Activated CD4-positive, alpha-beta T cell treated with anti-CD3 and anti-CD28 coated beads, Interleukin-2, amount 10 ng/mL, durations not matched to agents 7 days and 5 days (primary cell): ENCODE data around the gene MAPK4. TPM values are rescaled to one million over a fixed set of nuclear protein-coding genes. Genes with fewer than 3 reads are reported as not detected.

Experiments used
- CTCF ChIA-PET: fragments of 350-600 bp; sonication (Branson Sonifier 250); formaldehyde crosslinking; loops from one replicate; lab custom pipeline; 2021; ENCODE audit warnings: antibody characterized with exemption; lab: Charles Lee
- POLR2A ChIA-PET: fragments of 350-600 bp; sonication (Branson Sonifier 250); formaldehyde crosslinking; loops from one replicate; lab custom pipeline; 2021; ENCODE audit warnings: antibody characterized with exemption; lab: Charles Lee
- DNase-seq: peaks from one replicate; pipeline ENCODE4 v3.0.0-alpha.2; 2020
- H3K27ac Mint-ChIP-seq: one replicate; pipeline ENCODE4 v1.8.0; 2021; ENCODE audit warnings: mild to moderate bottlenecking, moderate library complexity, mixed read lengths
- H3K27me3 Mint-ChIP-seq: one replicate; pipeline ENCODE4 v1.8.0; 2021; ENCODE audit warnings: mixed read lengths
- H3K36me3 Mint-ChIP-seq: one replicate; pipeline ENCODE4 v1.8.0; 2021; ENCODE audit warnings: low read depth, mixed read lengths
- H3K4me1 Mint-ChIP-seq: one replicate; pipeline ENCODE4 v1.8.0; 2021; ENCODE audit warnings: mixed read lengths
- H3K4me3 Mint-ChIP-seq: one replicate; pipeline ENCODE4 v1.8.0; 2021; ENCODE audit warnings: mild to moderate bottlenecking, moderate library complexity, mixed read lengths
- H3K9me3 Mint-ChIP-seq: one replicate; pipeline ENCODE4 v1.8.0; 2021; ENCODE audit warnings: mixed read lengths
- total RNA-seq, 2 experiments: library from RNA; stranded (reverse); gene quantifications; one replicate each; pipeline ENCODE4 v1.2.3, GENCODE V29; 2021

MAPK4 gene
- total RNA-seq, 2 experiments from 2014 or later = not detected

GRCh38 chr18:50619861-50620275 is 60.0 kb downstream of the MAPK4 start:
- Mint-ChIP-seq H3K4me3 (no peak overlapping the region), H3K27me3 (peaks cover 18% of the 10 kb centered on the region), H3K36me3 (no peaks in the 10 kb centered on the region), H3K4me1 (no peaks in the 10 kb centered on the region), H3K27ac (no peak overlapping the region), H3K9me3 (no peaks in the 10 kb centered on the region)
- no peak for DNase-seq
- POLR2A ChIA-PET = no interaction called here
- CTCF ChIA-PET = no interaction called here

GRCh38 chr18:50620319-50620718 is 60.4 kb downstream of the MAPK4 start:
- no peaks in the 10 kb centered on the region for H3K36me3 Mint-ChIP-seq
- peaks cover 17% of the 10 kb centered on the region for H3K27me3 Mint-ChIP-seq
- H3K9me3 Mint-ChIP-seq = no peaks in the 10 kb centered on the region
- no peak overlapping the region for H3K4me3 Mint-ChIP-seq
- DNase-seq = no peak
- POLR2A ChIA-PET = no interaction called here
- no peaks in the 10 kb centered on the region for H3K4me1 Mint-ChIP-seq
- H3K27ac Mint-ChIP-seq = no peak overlapping the region
- CTCF ChIA-PET = interaction anchor here (1.5 kb wide), 1 partner anchor 10 kb away, joined by 3 read pairs; no protein-coding TSS in a partner anchor

DNA sequence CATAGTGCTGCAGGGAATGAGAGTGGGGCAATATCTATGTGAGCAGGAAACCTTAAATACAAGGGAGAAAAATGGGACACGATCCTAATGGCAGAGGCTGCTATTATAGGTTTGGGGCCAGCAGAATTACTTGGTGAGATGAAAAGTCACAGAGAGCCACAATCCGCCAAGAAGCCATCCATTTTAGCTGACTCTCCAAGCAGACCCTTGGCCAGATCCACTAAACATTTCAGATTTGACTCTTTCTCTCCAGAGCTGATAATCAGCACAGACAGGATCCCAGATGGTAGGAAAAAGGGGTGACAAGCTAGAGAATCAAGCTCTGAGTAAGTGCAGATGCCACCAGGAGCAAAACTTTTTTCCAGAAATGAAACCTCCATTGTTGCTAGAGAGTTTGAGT is 61.5 kb downstream of the MAPK4 start:
- Mint-ChIP-seq H3K4me3 (no peak overlapping the region), H3K36me3 (no peaks in the 10 kb centered on the region), H3K4me1 (no peaks in the 10 kb centered on the region), H3K27ac (no peak overlapping the region), H3K9me3 (no peaks in the 10 kb centered on the region), H3K27me3 (peaks cover 16% of the 10 kb centered on the region)
- ChIA-PET CTCF (interaction anchor here (0.8 to 1.5 kb wide), 2 partner anchors 9 to 10 kb away, joined by 3 read pairs; no protein-coding TSS in a partner anchor), POLR2A (no interaction called here)
- DNase-seq = no peak

DNA sequence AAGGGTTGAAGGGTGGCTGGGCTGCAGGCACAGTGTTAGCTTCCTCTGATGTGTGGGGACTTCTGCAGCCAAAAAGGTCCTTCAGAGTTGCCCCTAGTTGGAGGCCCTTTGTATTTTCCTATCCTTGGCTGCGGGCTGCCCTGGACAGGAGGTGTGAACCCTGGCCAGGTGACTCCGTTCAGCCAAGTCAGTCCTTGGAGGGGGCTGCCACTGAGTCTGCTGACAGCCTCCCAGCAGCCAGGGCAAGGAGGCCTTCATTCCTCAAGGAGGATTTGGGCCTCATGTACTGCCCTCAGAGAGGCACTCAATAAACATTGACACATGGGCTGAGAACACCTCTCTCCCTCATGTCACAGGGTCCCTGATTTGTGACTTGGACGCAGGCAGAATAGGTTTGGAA is 62.4 kb downstream of the MAPK4 start:
- POLR2A ChIA-PET = no interaction called here
- Mint-ChIP-seq H3K4me1 (no peaks in the 10 kb centered on the region), H3K9me3 (no peaks in the 10 kb centered on the region), H3K27me3 (peaks cover 16% of the 10 kb centered on the region), H3K36me3 (no peaks in the 10 kb centered on the region), H3K27ac (no peak overlapping the region), H3K4me3 (no peak overlapping the region)
- no peak for DNase-seq
- CTCF ChIA-PET = no interaction called here

- POLR2A ChIA-PET = no interaction called here
Measured at GRCh38 chr18:50622865-50623393, 63.0 kb downstream of the MAPK4 start.

DNA sequence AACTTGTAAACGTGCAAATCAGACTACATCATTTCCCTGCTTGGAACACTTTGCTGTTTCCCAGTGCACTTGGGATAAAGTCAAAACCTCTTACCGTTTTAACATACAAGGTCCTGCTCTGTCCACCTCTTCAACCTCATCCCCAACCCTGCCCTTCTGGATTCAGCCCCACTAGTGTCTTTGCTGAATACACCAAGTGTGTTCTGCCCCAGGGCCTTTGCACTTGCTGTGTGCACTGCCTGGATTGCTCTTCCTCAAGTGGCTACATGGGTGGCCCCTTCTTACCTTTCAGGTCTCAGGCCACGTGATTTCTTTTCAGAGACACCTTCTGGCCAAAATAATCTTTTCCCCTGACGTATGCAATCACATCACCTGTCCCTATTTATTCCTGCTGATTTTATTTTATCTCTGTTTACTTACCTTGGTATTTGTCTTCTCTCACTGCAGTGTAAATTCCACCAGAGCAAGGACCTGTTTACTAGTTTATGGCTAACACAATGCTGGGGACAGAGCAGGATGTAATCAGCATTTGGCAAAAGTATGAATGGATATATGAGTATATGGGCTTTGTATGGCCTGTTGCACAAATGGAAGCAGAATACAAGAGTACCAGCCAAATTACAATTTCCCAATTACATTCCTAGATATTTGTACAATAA is 63.9 kb downstream of the MAPK4 start:
- no peak for DNase-seq
- Mint-ChIP-seq H3K4me1 (no peaks in the 10 kb centered on the region), H3K4me3 (no peak overlapping the region), H3K36me3 (no peaks in the 10 kb centered on the region), H3K27ac (no peak overlapping the region), H3K9me3 (no peaks in the 10 kb centered on the region), H3K27me3 (peaks cover 13% of the 10 kb centered on the region)
- ChIA-PET POLR2A (no interaction called here), CTCF (no interaction called here)

More at GRCh38 chr18:50622865-50623393, 63.0 kb downstream of the MAPK4 start:
- Mint-ChIP-seq H3K4me3 (no peak overlapping the region), H3K27ac (no peak overlapping the region), H3K4me1 (no peaks in the 10 kb centered on the region), H3K36me3 (no peaks in the 10 kb centered on the region), H3K9me3 (no peaks in the 10 kb centered on the region), H3K27me3 (peaks cover 15% of the 10 kb centered on the region)
- CTCF ChIA-PET = no interaction called here
- DNase-seq = no peak

DNA sequence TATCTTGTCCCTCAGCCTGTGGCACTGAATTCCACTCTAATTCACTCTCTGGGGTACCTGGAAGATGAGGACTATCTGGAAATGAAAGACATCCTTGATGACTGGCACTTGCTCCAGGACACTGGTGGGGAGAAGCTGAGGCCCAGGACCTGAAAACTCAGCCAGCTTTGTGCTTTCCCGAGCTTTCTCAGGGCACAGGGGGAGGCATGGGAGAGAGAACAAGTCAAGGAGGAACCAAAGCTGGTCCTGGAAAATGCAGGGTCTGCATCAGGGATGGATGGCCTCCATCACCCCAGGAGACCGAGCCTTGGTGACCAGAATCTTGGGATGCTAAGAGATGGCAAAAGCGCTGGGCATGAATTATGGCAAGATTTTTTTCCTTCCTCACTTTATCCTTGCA is 65.1 kb downstream of the MAPK4 start:
- ChIA-PET POLR2A (no interaction called here), CTCF (no interaction called here)
- no peak overlapping the region for H3K27ac Mint-ChIP-seq

GRCh38 chr18:50626317-50626716 is 66.4 kb downstream of the MAPK4 start:
- Mint-ChIP-seq H3K27ac (no peak overlapping the region), H3K36me3 (no peaks in the 10 kb centered on the region), H3K9me3 (no peaks in the 10 kb centered on the region), H3K27me3 (peaks cover 12% of the 10 kb centered on the region), H3K4me3 (no peak overlapping the region), H3K4me1 (no peaks in the 10 kb centered on the region)
- ChIA-PET CTCF (interaction anchor here (0.9 kb wide), 1 partner anchor 113 kb away, joined by 3 read pairs; no protein-coding TSS in a partner anchor), POLR2A (no interaction called here)
- DNase-seq = no peak

More for the DNA sequence above, 65.1 kb downstream of the MAPK4 start:
- Mint-ChIP-seq H3K9me3 (no peaks in the 10 kb centered on the region), H3K4me3 (no peak overlapping the region), H3K27me3 (peaks cover 13% of the 10 kb centered on the region), H3K36me3 (no peaks in the 10 kb centered on the region), H3K4me1 (no peaks in the 10 kb centered on the region)
- no peak for DNase-seq

GRCh38 chr18:50627594-50628532 is 68.0 kb downstream of the MAPK4 start:
- ChIA-PET POLR2A (no interaction called here), CTCF (interaction anchor here (0.8 kb wide), 1 partner anchor 15 kb away, joined by 3 read pairs; no protein-coding TSS in a partner anchor)
- Mint-ChIP-seq H3K27me3 (peaks cover 9% of the 10 kb centered on the region), H3K4me1 (no peaks in the 10 kb centered on the region), H3K36me3 (no peaks in the 10 kb centered on the region), H3K4me3 (no peak overlapping the region), H3K9me3 (no peaks in the 10 kb centered on the region), H3K27ac (no peak overlapping the region)
- DNase-seq = no peak

GRCh38 chr18:50628533-50628905 is 68.6 kb downstream of the MAPK4 start:
- Mint-ChIP-seq H3K27ac (no peak overlapping the region), H3K27me3 (peaks cover 4% of the 10 kb centered on the region), H3K36me3 (no peaks in the 10 kb centered on the region), H3K4me3 (no peak overlapping the region), H3K9me3 (no peaks in the 10 kb centered on the region), H3K4me1 (no peaks in the 10 kb centered on the region)
- no peak for DNase-seq
- ChIA-PET CTCF (no interaction called here), POLR2A (no interaction called here)

GRCh38 chr18:50629148-50629631 is 69.3 kb downstream of the MAPK4 start:
- H3K4me1 Mint-ChIP-seq = no peaks in the 10 kb centered on the region
- DNase-seq = no peak
- no peaks in the 10 kb centered on the region for H3K36me3 Mint-ChIP-seq
- no peaks in the 10 kb centered on the region for H3K9me3 Mint-ChIP-seq
- ChIA-PET CTCF (no interaction called here), POLR2A (no interaction called here)
- no peak overlapping the region for H3K27ac Mint-ChIP-seq
- H3K4me3 Mint-ChIP-seq = no peak overlapping the region
- peaks cover 2% of the 10 kb centered on the region for H3K27me3 Mint-ChIP-seq

GRCh38 chr18:50630895-50631294 is 71.0 kb downstream of the MAPK4 start:
- ChIA-PET POLR2A (no interaction called here), CTCF (no interaction called here)
- Mint-ChIP-seq H3K36me3 (no peaks in the 10 kb centered on the region), H3K4me3 (no peak overlapping the region), H3K9me3 (no peaks in the 10 kb centered on the region), H3K4me1 (no peaks in the 10 kb centered on the region), H3K27ac (no peak overlapping the region), H3K27me3 (peaks cover 2% of the 10 kb centered on the region)
- DNase-seq = no peak
